GM12872 (cell line): ENCODE results near the gene RHOH.

ENCODE experiments used
- TF ChIP-seq, protein P1 (sequence below): IDR thresholded peaks from 3 replicates; pipeline ENCODE4 v1.5.1; 2011; ENCODE audit warnings: low read depth, mild to moderate bottlenecking, low read length, moderate library complexity; ENCODE audit not compliant: insufficient read depth

Gene RHOH

DNA sequence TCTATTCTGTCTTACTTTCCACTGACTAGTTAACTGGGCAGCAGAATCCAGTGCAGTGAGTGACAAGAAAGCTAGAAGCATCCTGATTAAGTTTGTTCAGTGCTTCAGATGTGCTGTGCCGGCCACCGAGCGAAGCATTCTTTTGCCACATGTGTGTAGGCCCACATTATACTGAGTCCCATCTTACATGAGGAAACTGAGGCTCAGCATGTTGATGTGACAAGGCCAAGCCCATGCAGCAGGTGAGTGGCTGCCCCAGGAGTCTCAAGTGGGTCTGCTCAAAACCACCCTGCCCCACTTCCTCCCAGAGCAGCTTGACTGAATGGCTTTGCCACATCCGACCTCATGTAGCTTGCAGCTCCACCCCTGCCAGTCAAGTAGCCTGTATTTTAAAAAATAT is 50.5 kb downstream of the RHOH start:
- TF ChIP-seq, protein P1, sequence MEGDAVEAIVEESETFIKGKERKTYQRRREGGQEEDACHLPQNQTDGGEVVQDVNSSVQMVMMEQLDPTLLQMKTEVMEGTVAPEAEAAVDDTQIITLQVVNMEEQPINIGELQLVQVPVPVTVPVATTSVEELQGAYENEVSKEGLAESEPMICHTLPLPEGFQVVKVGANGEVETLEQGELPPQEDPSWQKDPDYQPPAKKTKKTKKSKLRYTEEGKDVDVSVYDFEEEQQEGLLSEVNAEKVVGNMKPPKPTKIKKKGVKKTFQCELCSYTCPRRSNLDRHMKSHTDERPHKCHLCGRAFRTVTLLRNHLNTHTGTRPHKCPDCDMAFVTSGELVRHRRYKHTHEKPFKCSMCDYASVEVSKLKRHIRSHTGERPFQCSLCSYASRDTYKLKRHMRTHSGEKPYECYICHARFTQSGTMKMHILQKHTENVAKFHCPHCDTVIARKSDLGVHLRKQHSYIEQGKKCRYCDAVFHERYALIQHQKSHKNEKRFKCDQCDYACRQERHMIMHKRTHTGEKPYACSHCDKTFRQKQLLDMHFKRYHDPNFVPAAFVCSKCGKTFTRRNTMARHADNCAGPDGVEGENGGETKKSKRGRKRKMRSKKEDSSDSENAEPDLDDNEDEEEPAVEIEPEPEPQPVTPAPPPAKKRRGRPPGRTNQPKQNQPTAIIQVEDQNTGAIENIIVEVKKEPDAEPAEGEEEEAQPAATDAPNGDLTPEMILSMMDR: no peak

DNA sequence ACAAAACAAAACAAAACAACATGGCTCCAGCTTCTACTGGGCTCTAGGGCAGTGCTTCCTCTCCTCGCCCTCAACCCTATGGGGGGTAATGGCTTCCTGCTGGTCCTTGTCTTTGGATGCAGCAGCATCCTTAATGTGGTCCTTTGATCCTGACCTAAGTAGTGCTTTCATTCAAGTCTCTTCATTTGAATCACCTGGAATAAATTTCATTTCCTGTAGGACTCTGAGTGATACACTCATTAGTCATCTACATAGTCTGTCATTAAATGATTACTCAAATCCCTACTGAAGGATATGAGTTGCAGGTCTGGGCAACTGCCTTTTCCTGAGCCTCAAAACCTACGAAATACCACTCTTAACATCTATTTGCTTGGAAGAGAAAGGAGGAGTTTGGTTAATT is 54.5 kb downstream of the RHOH start:
- TF ChIP-seq, protein P1: no peak

DNA sequence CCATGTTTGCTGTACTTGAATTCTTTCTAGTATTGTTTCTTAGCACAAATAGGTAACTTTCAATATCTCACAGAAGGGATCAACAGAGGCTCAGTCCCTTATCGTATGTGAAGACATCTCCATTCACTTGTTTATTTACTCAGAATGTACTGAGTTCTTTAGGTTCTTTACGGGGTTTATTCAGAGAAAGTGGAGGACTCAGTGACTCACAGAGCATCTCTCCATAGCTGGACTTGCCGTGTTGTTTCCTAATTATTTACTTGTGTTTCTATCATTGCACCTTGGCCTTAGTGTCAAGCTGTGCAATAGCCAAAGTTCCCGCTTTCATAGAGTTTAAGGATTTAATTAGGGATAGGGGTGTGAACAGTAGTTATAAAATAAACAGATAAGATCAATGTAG is 57.1 kb downstream of the RHOH start:
- TF ChIP-seq, protein P1: no peak

DNA sequence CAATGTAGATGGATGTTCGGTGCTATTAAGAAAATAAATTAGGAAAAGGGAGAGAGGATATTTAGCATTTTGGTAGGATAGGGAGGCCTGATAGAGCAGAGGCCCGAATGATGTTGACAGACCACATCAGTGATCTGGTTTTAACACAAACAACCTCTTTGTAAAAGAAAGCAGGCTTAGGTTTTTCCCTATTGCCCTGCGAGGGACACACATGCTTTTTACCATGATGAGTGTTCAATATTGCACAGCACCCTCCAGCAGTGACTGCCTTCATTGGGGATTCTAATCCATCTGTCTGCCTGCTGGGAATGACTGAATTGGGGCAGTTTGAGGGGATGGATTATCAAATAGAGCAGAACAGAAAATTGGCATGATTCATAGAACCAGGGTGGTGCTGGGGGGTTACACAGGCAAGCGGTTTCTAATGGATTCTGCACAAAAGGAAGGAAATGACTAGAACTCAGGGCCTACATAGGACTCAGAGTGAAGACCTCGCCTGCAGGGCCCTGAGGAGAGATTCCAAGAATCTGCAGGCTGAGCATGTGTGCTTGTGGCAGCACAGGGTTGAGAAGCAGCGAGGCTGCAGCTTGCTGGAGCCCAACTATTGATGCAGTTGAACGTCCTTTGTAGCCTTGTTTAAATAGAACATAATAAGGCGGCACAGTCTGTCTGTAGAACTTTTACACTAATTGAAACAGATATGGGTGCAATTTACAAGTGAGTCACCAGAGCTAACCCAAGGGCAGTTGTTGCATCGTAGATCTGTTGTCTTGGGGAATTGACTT is 58.0 kb downstream of the RHOH start:
- TF ChIP-seq, protein P1: no peak

DNA sequence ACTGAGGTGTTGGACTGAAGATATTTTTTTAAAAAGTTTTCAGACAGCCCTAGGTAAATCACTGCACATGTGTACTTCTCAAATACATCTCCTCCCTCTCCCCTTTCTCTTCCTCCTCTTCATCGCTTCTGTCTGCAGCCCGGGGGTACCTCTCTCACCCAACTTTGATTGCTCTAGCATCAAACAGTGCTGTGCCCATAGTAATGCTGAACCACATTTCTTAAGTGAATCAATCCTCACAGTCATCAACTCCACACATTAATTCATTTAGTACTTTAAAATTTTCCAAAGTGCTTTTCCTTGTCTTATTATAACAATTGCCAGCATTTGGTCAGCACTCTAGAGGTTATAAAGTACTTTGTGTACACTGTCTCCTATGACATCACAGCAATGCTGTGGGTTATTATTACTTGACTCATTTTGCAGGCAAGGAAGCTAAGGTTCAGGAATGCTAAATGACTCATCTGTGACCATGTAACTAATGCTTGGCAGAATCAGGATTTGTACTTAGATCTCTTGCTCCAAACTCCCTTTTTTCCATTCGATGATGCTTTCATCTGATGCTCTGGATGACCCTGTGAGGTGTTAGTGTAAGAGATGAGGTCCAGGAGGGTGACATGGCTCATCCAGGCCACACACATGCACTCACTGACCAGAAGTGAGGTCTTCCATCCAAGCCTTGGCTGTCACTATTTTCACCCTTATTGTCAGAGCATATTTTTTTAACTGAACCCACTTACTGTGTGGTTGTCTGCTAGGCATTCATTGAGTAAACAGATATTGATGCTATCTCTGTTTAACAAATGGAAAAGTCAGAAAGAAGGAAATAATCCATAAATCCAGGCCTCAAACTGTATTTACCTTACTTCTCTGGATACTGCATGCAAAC is 58.8 kb downstream of the RHOH start:
- TF ChIP-seq, protein P1: no peak

DNA sequence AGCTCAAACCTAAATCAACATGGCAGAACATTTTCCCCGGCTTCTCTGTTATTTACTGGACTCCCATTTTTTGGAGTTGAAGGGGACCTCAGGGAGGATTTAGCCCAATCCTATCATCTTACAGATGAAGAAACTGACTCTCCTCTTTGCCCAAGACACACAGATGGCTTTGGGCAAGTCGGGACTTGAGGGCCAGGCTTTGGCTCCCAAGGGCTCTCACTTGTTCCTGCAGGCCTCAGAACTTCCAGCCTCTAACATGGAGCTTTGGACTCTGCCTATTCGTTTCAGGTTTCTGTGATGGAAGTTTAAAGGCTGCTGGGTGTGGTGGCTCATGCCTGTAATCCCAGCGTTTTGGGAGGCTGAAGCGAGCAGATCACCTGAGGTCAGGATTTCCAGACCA is 59.5 kb downstream of the RHOH start:
- TF ChIP-seq, protein P1: no peak

DNA sequence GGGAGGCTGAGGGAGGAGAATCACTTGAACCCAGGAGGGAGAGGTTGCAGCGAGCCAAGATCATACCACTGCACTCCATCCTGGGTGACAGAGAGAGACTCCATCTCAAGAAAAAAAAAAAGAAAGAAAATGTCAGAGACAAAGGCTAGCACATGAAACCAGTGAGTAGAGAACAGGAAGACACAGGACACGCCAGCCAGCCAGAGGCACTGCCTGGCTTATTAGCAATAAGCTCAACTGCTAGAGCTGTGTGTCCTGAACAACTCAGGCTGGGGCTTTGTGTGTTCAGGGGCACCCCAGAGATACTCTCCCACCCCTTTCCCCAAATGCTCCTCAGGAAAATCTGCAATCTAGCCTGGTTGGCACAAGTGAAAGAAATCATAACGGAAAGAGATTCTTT is 60.0 kb downstream of the RHOH start:
- TF ChIP-seq, protein P1: no peak
